ENCODE data around the gene RBM33.

The RBM33 gene

DNA sequence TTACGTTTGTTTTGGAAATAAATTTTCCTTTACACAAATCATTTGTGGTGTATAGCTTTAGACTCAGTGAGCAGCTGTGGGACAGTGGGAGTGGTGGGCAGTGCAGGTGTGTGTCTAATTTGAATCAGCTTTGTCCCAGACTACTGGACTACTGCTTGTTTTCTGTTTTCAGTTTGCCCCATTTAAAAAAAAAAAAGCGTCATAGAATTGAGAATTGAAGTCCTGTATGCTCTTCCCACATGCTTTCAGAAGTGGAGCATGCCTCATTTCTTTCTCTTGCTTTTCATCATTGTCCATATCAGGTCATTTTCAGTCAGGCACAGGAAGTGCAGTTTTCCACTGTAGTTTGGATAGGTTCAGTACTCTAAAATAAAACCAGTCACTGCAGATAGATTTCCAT lies 101.7 kb downstream of the RBM33 start:
- WGBS, 2 donors (ENCODE audit: extremely low coverage in 2 of 2, insufficient read length in 2 of 2, insufficient replicate concordance in 1 of 2), result no CpG with 5 or more reads among the region's 2 CpGs
- no peak for DNase-seq (ENCODE audit: low spot score)
- H3K9me3 ChIP-seq (replicated peaks in 1 of 2; ENCODE audit: control insufficient read depth in 2 of 2, insufficient read depth in 1 of 2, low read depth in 1 of 2, low read length in 2 of 2), result no peaks in the 10 kb centered on the region
- H3K36me3 ChIP-seq (replicated peaks in 1 of 2; ENCODE audit: control insufficient read depth in 2 of 2, insufficient read depth in 2 of 2, low read length in 2 of 2), result peaks cover 27 to 92% of the 10 kb centered on the region in 2 donors
- no peak overlapping the region for H3K23ac ChIP-seq (ENCODE audit: low read depth, low read length, poor library complexity)
- no peak overlapping the region for H2AFZ ChIP-seq (ENCODE audit: low read length)
- H3K14ac ChIP-seq (ENCODE audit: low read length), result no peak overlapping the region
- H3K4me1 ChIP-seq (ENCODE audit: control insufficient read depth in 2 of 2, insufficient read depth in 1 of 2, low read depth in 1 of 2, low read length in 2 of 2), result peaks cover 0 to 4% of the 10 kb centered on the region in 2 donors
- H3K18ac ChIP-seq (ENCODE audit: low read length), result no peak overlapping the region
- H2BK15ac ChIP-seq (ENCODE audit: low read length), result no peak overlapping the region
- H3K27ac ChIP-seq (replicated peaks; ENCODE audit: low read length), result no peak overlapping the region
- no peak overlapping the region for H4K8ac ChIP-seq (ENCODE audit: low read depth, low read length)
- H2BK12ac ChIP-seq (ENCODE audit: low read length), result no peak overlapping the region
- H3K27me3 ChIP-seq (ENCODE audit: control insufficient read depth in 3 of 3, insufficient read depth in 3 of 3, low read depth in 1 of 3, low read length in 3 of 3), result no peaks in the 10 kb centered on the region
- H2AK5ac ChIP-seq (ENCODE audit: low read depth, low read length), result no peak overlapping the region
- H3K9ac ChIP-seq (ENCODE audit: low read depth, low read length, poor library complexity), result no peak overlapping the region
- H3K4ac ChIP-seq (ENCODE audit: low read length), result no peak overlapping the region
- H2BK120ac ChIP-seq (ENCODE audit: low read depth, low read length), result no peak overlapping the region
- no peak overlapping the region for H3K4me2 ChIP-seq (ENCODE audit: insufficient read depth, low read length, poor library complexity, severe bottlenecking)
- peaks cover 3% of the 10 kb centered on the region for H3K79me1 ChIP-seq (ENCODE audit: low read depth, low read length)
- H3K4me3 ChIP-seq (ENCODE audit: low read length in 2 of 2), result no peak overlapping the region
- no peak overlapping the region for H2BK5ac ChIP-seq (ENCODE audit: low read length)
- no peak overlapping the region for H4K91ac ChIP-seq (ENCODE audit: low read depth, low read length, poor library complexity)

DNA sequence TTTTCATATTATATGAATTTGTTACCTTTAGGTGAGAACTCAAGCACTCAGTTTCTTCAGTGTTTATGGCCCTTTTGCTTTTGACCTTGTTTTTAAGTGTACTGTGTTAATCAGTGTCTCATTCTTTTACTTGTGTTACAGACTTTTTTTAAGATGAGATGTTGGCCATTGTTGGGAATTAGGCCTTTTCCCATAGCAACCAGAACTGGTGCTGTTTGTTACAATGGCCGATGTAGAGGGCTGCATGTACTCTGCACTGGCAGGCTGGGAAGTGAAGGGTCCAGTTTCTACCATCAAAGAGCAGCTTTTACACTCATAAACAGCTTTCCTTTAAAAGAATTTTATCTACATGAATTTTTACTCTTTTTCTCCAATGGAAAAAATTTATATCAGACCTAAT lies 102.7 kb downstream of the RBM33 start:
- no peaks in the 10 kb centered on the region for H3K9me3 ChIP-seq (replicated peaks in 1 of 2; ENCODE audit: control insufficient read depth in 2 of 2, insufficient read depth in 1 of 2, low read depth in 1 of 2, low read length in 2 of 2)
- no peak overlapping the region for H2AFZ ChIP-seq (ENCODE audit: low read length)
- H3K27me3 ChIP-seq (ENCODE audit: control insufficient read depth in 3 of 3, insufficient read depth in 3 of 3, low read depth in 1 of 3, low read length in 3 of 3), result no peaks in the 10 kb centered on the region
- H3K4me3 ChIP-seq (ENCODE audit: low read length in 2 of 2), result no peak overlapping the region
- peaks cover 0 to 4% of the 10 kb centered on the region in 2 donors for H3K4me1 ChIP-seq (ENCODE audit: control insufficient read depth in 2 of 2, insufficient read depth in 1 of 2, low read depth in 1 of 2, low read length in 2 of 2)
- no peak overlapping the region for H3K4ac ChIP-seq (ENCODE audit: low read length)
- no peak overlapping the region for H2BK15ac ChIP-seq (ENCODE audit: low read length)
- H3K36me3 ChIP-seq (replicated peaks in 1 of 2; ENCODE audit: control insufficient read depth in 2 of 2, insufficient read depth in 2 of 2, low read length in 2 of 2), result peaks cover 21 to 92% of the 10 kb centered on the region in 2 donors
- H4K91ac ChIP-seq (ENCODE audit: low read depth, low read length, poor library complexity), result no peak overlapping the region
- WGBS, 2 donors (ENCODE audit: extremely low coverage in 2 of 2, insufficient read length in 2 of 2, insufficient replicate concordance in 1 of 2), result no CpG with 5 or more reads among the region's 1 CpG
- H3K23ac ChIP-seq (ENCODE audit: low read depth, low read length, poor library complexity), result no peak overlapping the region
- H3K27ac ChIP-seq (replicated peaks; ENCODE audit: low read length), result no peak overlapping the region
- H2BK120ac ChIP-seq (ENCODE audit: low read depth, low read length), result no peak overlapping the region
- no peak overlapping the region for H2AK5ac ChIP-seq (ENCODE audit: low read depth, low read length)
- H2BK12ac ChIP-seq (ENCODE audit: low read length), result no peak overlapping the region
- no peak overlapping the region for H3K14ac ChIP-seq (ENCODE audit: low read length)
- H4K8ac ChIP-seq (ENCODE audit: low read depth, low read length), result no peak overlapping the region
- H3K18ac ChIP-seq (ENCODE audit: low read length), result no peak overlapping the region
- H3K4me2 ChIP-seq (ENCODE audit: insufficient read depth, low read length, poor library complexity, severe bottlenecking), result no peak overlapping the region
- H2BK5ac ChIP-seq (ENCODE audit: low read length), result no peak overlapping the region
- peaks cover 3% of the 10 kb centered on the region for H3K79me1 ChIP-seq (ENCODE audit: low read depth, low read length)
- no peak for DNase-seq (ENCODE audit: low spot score)
- no peak overlapping the region for H3K9ac ChIP-seq (ENCODE audit: low read depth, low read length, poor library complexity)

DNA sequence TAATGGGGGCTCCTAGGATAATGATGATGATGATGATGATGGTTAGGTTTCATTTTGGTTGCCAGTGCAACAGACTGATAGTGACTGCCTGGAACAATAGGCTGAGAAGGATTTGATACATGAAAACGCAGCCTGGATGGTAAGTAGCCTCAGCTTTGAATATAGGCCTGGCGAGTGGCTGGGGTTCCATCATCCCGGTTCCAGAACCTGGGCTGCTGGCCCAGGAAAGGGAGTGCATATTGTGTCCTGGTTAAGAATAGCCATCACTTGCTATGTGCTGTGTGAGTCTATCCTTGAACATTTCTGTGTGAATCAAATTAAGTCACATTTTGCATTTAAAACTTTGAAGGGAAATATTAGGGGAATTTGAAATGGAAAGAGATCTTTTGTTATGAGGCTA lies 105.1 kb downstream of the RBM33 start:
- Histone ChIP-seq H2BK12ac (ENCODE audit: low read length) (no peak overlapping the region), H3K23ac (ENCODE audit: low read depth, low read length, poor library complexity) (no peak overlapping the region)

DNA sequence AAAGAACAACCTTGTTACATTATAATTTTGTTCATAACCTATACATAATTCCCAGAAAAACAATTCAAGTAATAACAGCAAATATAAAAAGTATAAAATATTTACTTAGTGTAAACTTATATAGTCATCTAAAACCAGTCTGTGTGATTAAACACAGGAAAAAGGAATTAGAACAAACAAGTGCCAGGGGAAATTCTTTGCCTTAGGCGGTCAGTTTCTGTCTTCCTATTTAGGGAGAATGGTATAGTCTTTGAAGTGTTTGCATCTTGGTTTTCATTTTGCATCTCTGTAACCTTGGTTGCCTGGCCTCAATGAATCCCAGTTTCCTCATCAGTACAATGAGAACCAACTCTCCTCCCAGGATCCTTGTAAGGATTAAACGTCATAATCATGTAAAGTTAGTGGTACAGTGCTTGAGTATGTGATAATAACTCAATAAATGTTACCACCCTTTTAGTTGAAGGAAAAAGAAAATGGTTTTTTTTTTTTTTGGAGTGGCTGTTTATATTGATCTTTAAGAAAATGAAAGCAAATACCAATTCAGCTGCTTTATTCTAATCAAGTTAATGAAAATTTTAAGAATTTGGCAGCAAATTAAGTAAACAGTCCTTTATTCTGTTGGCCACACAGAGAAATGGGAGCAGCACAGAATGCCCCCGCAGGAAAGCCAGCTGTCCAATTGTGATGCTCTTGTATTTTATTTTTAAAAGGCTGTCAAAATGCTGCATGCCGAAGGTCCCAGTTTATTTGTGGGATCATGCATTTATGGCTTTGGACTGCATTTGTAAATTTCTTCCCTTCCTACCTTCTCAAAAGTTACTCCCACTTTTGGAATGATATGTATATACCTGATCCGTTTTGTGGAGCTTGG lies 106.0 kb downstream of the RBM33 start:
- Histone ChIP-seq H3K4me1 (ENCODE audit: control insufficient read depth in 2 of 2, insufficient read depth in 1 of 2, low read depth in 1 of 2, low read length in 2 of 2) (peaks cover 2 to 4% of the 10 kb centered on the region in 2 donors), H2BK15ac (ENCODE audit: low read length) (no peak overlapping the region), H3K79me1 (ENCODE audit: low read depth, low read length) (peaks cover 2% of the 10 kb centered on the region), H3K14ac (ENCODE audit: low read length) (no peak overlapping the region), H2BK12ac (ENCODE audit: low read length) (no peak overlapping the region), H3K4me2 (ENCODE audit: insufficient read depth, low read length, poor library complexity, severe bottlenecking) (no peak overlapping the region), H2BK5ac (ENCODE audit: low read length) (no peak overlapping the region), H3K4ac (ENCODE audit: low read length) (no peak overlapping the region), H2BK120ac (ENCODE audit: low read depth, low read length) (no peak overlapping the region), H4K8ac (ENCODE audit: low read depth, low read length) (no peak overlapping the region), H3K9me3 (replicated peaks in 1 of 2; ENCODE audit: control insufficient read depth in 2 of 2, insufficient read depth in 1 of 2, low read depth in 1 of 2, low read length in 2 of 2) (no peaks in the 10 kb centered on the region), H3K27me3 (ENCODE audit: control insufficient read depth in 3 of 3, insufficient read depth in 3 of 3, low read depth in 1 of 3, low read length in 3 of 3) (no peaks in the 10 kb centered on the region), H2AK5ac (ENCODE audit: low read depth, low read length) (no peak overlapping the region), H3K23ac (ENCODE audit: low read depth, low read length, poor library complexity) (no peak overlapping the region), H3K36me3 (replicated peaks in 1 of 2; ENCODE audit: control insufficient read depth in 2 of 2, insufficient read depth in 2 of 2, low read length in 2 of 2) (peaks cover 6 to 72% of the 10 kb centered on the region in 2 donors), H2AFZ (ENCODE audit: low read length) (no peak overlapping the region), H3K27ac (replicated peaks; ENCODE audit: low read length) (no peak overlapping the region), H3K9ac (ENCODE audit: low read depth, low read length, poor library complexity) (no peak overlapping the region), H4K91ac (ENCODE audit: low read depth, low read length, poor library complexity) (no peak overlapping the region), H3K18ac (ENCODE audit: low read length) (no peak overlapping the region), H3K4me3 (ENCODE audit: low read length in 2 of 2) (no peak overlapping the region)
- 100% methylated on average over 1 of the region's 5 CpGs; no CpG with 5 or more reads in 1 of the 2 donors for WGBS, 2 donors (ENCODE audit: extremely low coverage in 2 of 2, insufficient read length in 2 of 2, insufficient replicate concordance in 1 of 2)
- DNase-seq (ENCODE audit: low spot score), result no peak

More for the DNA sequence above, 105.1 kb downstream of the RBM33 start:
- H3K4me2 ChIP-seq (ENCODE audit: insufficient read depth, low read length, poor library complexity, severe bottlenecking), result no peak overlapping the region
- no peak overlapping the region for H2AK5ac ChIP-seq (ENCODE audit: low read depth, low read length)
- no peak overlapping the region for H3K9ac ChIP-seq (ENCODE audit: low read depth, low read length, poor library complexity)
- H2BK15ac ChIP-seq (ENCODE audit: low read length), result no peak overlapping the region
- no peak overlapping the region for H2BK120ac ChIP-seq (ENCODE audit: low read depth, low read length)
- no peak overlapping the region for H3K4ac ChIP-seq (ENCODE audit: low read length)
- H3K14ac ChIP-seq (ENCODE audit: low read length), result no peak overlapping the region
- H3K36me3 ChIP-seq (replicated peaks in 1 of 2; ENCODE audit: control insufficient read depth in 2 of 2, insufficient read depth in 2 of 2, low read length in 2 of 2), result peaks cover 13 to 81% of the 10 kb centered on the region in 2 donors
- no peak overlapping the region for H3K4me3 ChIP-seq (ENCODE audit: low read length in 2 of 2)
- H3K27ac ChIP-seq (replicated peaks; ENCODE audit: low read length), result no peak overlapping the region
- H4K8ac ChIP-seq (ENCODE audit: low read depth, low read length), result no peak overlapping the region
- DNase-seq (ENCODE audit: low spot score), result no peak
- H2AFZ ChIP-seq (ENCODE audit: low read length), result no peak overlapping the region
- WGBS, 2 donors (ENCODE audit: extremely low coverage in 2 of 2, insufficient read length in 2 of 2, insufficient replicate concordance in 1 of 2), result no CpG with 5 or more reads among the region's 3 CpGs
- no peaks in the 10 kb centered on the region for H3K9me3 ChIP-seq (replicated peaks in 1 of 2; ENCODE audit: control insufficient read depth in 2 of 2, insufficient read depth in 1 of 2, low read depth in 1 of 2, low read length in 2 of 2)
- H3K4me1 ChIP-seq (ENCODE audit: control insufficient read depth in 2 of 2, insufficient read depth in 1 of 2, low read depth in 1 of 2, low read length in 2 of 2), result peaks cover 2 to 4% of the 10 kb centered on the region in 2 donors
- no peaks in the 10 kb centered on the region for H3K27me3 ChIP-seq (ENCODE audit: control insufficient read depth in 3 of 3, insufficient read depth in 3 of 3, low read depth in 1 of 3, low read length in 3 of 3)
- no peak overlapping the region for H3K18ac ChIP-seq (ENCODE audit: low read length)
- no peak overlapping the region for H4K91ac ChIP-seq (ENCODE audit: low read depth, low read length, poor library complexity)
- no peak overlapping the region for H2BK5ac ChIP-seq (ENCODE audit: low read length)
- H3K79me1 ChIP-seq (ENCODE audit: low read depth, low read length), result peaks cover 5% of the 10 kb centered on the region
